Erythroblast (primary cell): ENCODE data around the gene SPDYA.

Source experiments
- GATA1 ChIP-seq: IDR thresholded peaks from 2 replicates; pipeline ENCODE4 v1.6.1; 2011; ENCODE audit warnings: low read depth, mild to moderate bottlenecking, control low read depth, low read length, moderate library complexity
- POLR2A ChIP-seq: IDR thresholded peaks from 2 replicates; pipeline ENCODE4 v1.6.1; 2011; ENCODE audit warnings: mild to moderate bottlenecking, low read length

DNA sequence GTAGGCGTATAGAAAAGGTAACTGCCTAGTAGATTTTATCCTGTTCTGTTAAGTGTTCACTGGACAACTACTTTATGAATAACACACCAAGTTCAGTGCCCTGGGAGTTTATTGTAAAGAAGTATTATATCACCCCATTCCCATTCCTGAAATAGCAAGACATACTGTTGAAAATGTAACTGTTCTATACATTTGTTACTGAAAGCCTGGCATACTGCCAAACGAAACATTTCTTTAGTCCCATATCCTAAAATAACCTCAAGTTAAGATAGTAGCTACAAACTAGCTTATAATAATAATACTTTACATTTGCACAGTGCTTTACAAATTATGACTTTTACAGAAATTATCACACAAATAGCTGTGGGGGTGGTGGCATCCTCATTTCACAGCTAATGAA, 25.1 kb downstream of the SPDYA start:
- TF ChIP-seq POLR2A (no peak), GATA1 (no peak)
